HT1080 (cell line): ENCODE results near the gene DACT1. TPM values are rescaled to one million over a fixed set of nuclear protein-coding genes. Genes with fewer than 3 reads are reported as not detected.
"Not testable (repeated sequence)": the region's sequence is repeated elsewhere in the genome, so short reads cannot be mapped to it uniquely, and the experiment has no call there.

Experiments
- DNase-seq: peaks from one replicate; pipeline ENCODE4 v3.0.0-alpha.2; 2015; ENCODE audit warnings: low read depth
- polyA plus RNA-seq, 2 experiments: library from polyadenylated mRNA; depleted of rRNA; stranded (reverse); fragments of >200 nt; gene quantifications; 2 replicates each; pipeline ENCODE4 v1.2.3, GENCODE V29; 2015
- total RNA-seq: library from RNA; depleted of rRNA; stranded (reverse); fragments of >200 nt; shearing (Covaris generic); gene quantifications from 2 replicates; pipeline ENCODE4 v1.2.3, GENCODE V29; 2014; rRNA removed

The DACT1 gene
- total RNA-seq: 0.30 TPM in 1 of 2 replicates, not detected in the other
- 0.55 and 1.0 TPM in 2 replicates for polyA plus RNA-seq (2015; cell fraction: cytosol; rRNA removed)
- polyA plus RNA-seq (2015; cell fraction: nucleus; rRNA removed): 1.1 and 1.6 TPM in 2 replicates

GRCh38 chr14:58637391-58638230 is at the start of gene DACT1:
Gene DACT1 (plus strand): TSS chr14:58637962. CDS start chr14:58638203, 241 bp downstream.
- no peak for DNase-seq

- DNase-seq: not testable (repeated sequence)
Measured at GRCh38 chr14:58588321-58588720, 49.4 kb upstream of the DACT1 start.

- DNase-seq: no peak
Measured at GRCh38 chr14:58593977-58594376, 43.8 kb upstream of the DACT1 start.

GRCh38 chr14:58597041-58597440 is 40.7 kb upstream of the DACT1 start:
- DNase-seq: no peak

- no peak for DNase-seq
Measured at GRCh38 chr14:58598028-58598803, 39.5 kb upstream of the DACT1 start.

GRCh38 chr14:58598804-58599525 is 38.8 kb upstream of the DACT1 start:
- DNase-seq: no peak

GRCh38 chr14:58599707-58600106 is 38.1 kb upstream of the DACT1 start:
- no peak for DNase-seq

- DNase-seq: no peak
Measured at GRCh38 chr14:58605465-58605864, 32.3 kb upstream of the DACT1 start.

- no peak for DNase-seq
Measured at GRCh38 chr14:58607131-58607951, 30.4 kb upstream of the DACT1 start.

- peak; percentile 42 for DNase-seq
Measured at GRCh38 chr14:58607952-58608317, 29.8 kb upstream of the DACT1 start.

- no peak for DNase-seq
Measured at GRCh38 chr14:58617619-58618018, 20.1 kb upstream of the DACT1 start.

GRCh38 chr14:58620011-58620410 is 17.8 kb upstream of the DACT1 start:
- DNase-seq: no peak

GRCh38 chr14:58625438-58625837 is 12.3 kb upstream of the DACT1 start:
- no peak for DNase-seq

- DNase-seq: peak; percentile 74
Measured at GRCh38 chr14:58626431-58626831, 11.3 kb upstream of the DACT1 start.

GRCh38 chr14:58628406-58628805 is 9.4 kb upstream of the DACT1 start:
- no peak for DNase-seq

- no peak for DNase-seq
Measured at GRCh38 chr14:58629281-58629680, 8.5 kb upstream of the DACT1 start.

GRCh38 chr14:58631732-58632131 is 6.0 kb upstream of the DACT1 start:
- DNase-seq: no peak

- DNase-seq: no peak
Measured at GRCh38 chr14:58633831-58634230, 3.9 kb upstream of the DACT1 start.

GRCh38 chr14:58634406-58635090 is 3.2 kb upstream of the DACT1 start:
- DNase-seq: no peak
